HG02852 (cell line): ENCODE measurements around the gene MBOAT7.
"Not testable (repeated sequence)": the region's sequence is repeated elsewhere in the genome, so short reads cannot be mapped to it uniquely, and the experiment has no call there.

Source experiments
- ATAC-seq: cut with Tn5 transposase; IDR thresholded peaks from one replicate; pipeline ENCODE4 v1.9.1; 2021; ENCODE audit warnings: mild to moderate bottlenecking, moderate library complexity; ENCODE audit not compliant: unreplicated experiment

Gene MBOAT7

DNA sequence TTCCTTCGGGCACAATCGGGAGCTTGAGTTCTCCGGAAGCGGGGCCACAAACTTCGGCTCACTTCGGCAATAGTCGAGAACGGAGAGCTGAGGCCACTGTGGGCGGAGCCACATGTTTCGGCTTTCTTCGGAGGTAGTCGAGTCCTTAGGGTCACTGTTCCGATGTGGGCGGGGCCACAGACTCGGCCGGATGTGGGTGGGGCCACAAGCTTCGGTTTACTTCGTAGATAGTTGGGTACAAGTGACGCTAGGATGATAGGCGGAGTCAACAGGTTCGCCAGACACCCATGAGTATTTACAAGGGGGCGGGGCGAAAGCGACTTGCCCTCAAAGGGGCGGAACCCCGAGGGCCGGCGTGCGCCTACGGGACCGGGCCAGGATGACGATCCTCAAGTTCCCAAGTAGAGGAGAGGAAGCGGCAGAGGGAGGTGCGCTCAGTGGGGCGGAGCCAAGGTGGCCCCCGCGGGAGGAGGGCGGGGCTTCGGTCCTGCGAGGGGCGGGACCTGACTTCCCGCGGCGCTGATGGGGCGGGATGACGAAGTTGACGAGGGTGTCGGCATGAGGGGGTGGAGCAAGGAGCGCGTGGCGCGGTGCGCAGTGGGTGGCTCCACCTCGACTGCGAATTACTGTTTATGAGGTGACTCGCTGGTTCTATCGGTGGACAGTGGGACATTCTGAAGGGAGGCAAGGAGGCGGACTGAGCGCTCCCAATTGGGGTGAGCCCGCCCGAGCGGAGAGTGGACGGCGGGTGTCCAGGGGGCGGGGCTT, 539 bp upstream of the MBOAT7 start:
- ATAC-seq: peak; percentile 48

DNA sequence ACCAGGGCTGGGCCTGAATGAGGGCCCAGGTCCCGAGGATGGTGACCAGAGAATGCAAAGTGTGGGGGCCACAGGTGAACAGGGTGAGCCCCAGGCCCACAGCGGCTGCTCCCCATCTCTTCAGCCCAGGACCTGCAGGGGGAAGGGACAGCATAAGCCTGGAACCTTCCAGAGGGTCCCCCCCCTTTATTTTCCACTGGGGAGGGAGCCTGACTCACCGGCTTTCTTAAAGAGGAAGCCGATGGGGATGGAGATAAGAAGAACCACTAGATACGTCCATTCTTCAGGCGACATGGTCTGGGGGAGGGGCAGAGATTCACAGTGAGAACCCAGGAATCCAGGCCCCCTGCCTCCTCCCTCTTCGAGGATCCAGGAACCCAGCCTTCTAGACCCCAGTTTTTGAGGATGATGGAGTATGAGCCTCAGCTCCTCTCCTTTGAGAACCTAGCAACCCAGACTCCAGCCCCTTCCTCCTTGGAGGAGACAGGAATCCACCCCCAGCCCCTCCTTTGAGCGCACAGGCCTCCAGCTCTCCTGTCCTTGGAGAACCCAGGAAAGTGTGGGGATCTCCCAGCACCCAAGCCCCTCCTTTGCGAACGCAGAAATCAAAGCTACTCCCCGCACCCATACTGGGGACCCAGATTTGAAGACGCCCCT, 1.0 kb downstream of the MBOAT7 start:
- no peak for ATAC-seq

DNA sequence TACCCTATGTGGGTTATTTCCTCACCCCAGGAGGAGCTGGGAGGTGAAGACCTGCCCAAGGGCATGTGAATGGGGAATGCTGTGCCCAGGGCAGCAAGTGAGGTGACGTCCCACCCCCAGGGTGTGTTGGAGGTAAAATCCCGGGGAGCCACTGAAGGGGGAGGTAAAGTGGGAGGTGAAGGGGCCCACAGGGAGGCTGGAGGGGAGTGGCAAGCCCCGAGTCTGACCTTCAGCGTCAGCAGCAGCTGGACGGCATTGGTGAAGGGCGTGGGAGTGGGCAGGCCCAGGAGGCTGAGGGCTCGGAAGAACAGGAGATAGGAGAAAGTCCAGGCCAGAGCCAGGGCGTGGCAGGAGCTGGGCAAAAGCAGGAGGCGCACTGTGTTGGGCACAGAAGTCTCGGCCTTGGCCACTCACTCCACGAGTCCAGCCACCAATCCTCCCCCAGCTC, 2.4 kb downstream of the MBOAT7 start:
- ATAC-seq: no peak

DNA sequence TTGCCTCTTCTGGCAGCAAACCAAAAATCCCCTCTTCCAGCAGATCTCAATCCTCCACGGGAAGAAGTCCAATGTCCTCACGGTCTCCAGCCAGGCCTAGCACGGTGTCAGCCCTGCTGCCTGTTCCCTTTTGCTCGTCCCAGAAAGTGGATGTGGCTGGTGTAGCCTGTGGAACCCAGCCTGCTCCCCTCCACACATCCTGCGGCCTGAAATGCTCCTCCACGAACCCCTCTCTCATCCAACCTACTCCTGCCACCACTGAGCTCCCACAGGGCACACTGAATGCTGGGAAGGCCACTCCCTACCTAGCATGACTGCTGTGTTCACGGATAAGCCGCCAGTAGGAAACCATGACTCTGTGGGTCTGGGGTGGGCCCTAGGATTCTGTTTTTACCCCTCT, 3.0 kb downstream of the MBOAT7 start:
- ATAC-seq: no peak

DNA sequence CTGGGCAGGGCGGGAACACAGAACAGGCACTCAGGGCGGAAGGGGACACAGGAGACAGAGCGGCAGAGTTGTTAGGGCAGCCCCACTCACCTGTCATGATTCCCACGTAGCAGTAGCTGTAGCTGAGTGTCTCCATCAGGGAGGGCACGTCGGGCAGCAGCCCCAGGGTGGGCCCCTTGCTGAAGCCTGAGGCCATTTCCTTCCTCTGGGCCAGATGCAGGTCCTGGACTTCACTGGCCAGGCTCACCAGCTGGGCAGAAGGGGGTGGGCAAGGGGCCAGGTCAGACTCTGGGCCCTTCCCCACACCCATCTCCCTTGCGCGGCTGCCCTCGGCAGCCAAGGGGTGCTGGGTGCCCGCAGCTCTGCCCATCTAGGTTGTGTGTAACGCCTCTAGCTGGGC, 5.9 kb downstream of the MBOAT7 start:
- ATAC-seq: no peak

DNA sequence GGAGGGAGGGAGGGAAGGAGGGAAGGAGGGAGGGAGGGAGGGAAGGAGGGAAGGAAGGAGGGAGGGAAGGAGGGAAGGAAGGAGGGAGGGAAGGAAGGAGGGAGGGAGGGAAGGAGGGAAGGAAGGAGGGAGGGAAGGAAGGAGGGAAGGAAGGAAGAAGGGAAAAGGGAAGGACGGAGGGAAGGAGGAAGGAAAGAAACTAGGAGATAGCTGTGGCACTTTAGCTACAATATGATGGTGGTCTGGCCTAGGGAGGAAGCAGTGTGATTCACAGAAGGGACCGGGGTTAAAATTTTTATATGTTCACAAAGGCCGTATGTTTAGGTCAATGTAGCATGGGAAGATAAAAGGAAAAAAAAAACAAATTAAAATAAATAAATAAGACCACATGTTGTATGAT, 7.5 kb downstream of the MBOAT7 start:
- not testable (repeated sequence) for ATAC-seq

DNA sequence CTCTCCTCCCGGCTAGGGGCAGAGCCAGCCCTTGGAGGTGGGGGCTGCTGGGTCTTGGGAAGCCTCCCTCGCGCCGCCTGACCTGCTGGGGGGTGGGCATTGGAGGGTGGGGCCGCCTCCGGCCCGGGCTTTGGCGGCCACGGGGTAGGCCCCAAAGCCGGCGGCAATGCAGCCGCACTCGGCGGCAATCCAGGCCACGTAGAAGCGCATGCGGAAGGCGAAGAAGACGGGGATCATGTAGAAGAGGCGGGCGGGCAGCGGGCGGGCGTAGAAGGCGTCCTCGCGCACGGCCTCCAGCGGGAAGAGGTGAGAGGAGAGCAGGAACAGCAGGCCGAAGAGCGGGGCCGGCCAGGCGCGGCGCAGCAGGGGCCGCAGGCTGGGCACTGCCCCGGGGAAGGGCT, 8.7 kb downstream of the MBOAT7 start:
- ATAC-seq: no peak

DNA sequence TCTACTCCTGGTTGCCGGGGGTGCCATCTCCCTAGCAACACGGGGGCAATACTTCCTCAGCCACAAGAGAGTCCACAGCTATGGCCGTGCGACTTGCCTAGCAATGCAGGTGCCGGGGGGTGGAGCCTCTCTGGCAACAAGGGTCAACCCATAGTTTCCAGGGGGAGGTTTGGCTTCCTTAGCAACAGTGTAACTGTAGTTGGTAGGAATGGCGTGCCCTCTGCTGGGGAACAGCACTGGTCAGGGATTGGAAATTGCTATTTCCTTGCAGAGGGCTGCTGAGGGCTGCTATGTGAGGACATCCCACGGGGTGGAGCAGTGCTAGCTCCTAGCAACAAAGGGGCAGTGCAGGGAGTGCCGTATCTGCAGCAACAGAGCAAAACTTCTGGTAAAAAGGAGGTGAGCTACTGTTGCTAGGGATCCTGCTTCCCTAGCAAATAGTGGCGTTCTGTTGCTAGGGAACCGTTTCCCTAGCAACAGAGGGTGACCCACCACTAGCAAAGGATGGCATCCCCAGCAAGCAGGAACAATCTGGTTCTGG, 9.4 kb downstream of the MBOAT7 start:
- no peak for ATAC-seq

DNA sequence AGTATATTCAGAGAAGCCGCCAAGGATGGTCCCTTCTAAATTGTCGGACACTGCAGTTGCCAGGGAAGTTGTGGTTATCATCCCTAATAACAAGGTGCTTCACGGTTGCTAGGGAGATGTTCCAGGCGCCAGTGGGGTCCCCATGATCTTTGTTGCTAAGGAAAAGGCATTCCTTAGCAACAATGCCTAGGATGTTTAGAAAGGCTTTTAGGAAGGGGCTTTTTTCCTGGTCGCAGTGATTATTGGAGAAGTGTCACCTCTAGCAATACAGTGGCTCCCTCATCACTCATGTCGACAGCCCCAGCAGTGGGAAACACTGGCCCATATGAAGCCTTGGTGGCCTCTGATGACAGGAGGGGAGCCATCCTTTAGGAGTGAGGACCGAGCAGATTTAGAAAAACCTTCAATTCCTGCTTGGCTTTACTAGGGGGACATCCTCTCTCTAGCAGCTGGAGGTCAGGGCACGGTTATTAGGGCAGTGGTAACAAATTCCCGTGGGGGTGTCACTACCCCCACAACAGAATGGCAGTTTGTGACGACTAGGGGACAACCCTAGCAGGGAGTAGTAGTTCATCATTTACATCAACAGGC, 10.0 kb downstream of the MBOAT7 start:
- ATAC-seq: no peak

DNA sequence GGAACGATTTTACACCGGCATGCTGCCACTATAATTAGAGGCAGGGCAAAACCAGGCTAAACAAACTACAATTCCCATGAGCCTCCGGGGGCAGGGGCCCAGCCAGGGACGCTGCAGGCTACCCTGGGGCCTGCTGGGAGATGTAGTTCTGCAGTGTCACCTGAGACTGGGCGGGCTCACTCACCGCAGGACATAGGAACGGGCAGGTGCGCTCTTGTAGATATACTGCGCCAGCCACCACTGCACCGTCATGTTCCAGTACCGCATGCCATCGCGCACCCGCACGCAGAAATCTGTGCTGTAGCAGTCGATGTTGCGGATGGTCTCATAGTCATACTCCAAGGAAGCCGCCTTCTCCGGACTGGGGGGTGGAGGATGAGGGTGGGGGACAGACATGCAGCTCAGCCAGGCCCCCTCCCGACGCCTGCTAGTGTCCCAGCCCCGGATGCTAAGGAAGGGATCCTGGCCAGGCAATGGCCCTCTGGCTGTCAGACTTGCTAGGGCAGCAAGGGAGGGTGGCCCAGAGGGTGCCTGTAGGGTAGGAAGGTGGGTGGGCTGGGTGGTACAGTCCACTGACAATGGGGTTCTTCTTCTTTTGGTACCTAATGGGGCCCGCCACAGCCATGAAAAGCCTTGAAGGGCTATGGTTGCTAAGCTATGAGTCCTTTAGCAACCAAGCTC, 10.7 kb downstream of the MBOAT7 start:
- no peak for ATAC-seq

DNA sequence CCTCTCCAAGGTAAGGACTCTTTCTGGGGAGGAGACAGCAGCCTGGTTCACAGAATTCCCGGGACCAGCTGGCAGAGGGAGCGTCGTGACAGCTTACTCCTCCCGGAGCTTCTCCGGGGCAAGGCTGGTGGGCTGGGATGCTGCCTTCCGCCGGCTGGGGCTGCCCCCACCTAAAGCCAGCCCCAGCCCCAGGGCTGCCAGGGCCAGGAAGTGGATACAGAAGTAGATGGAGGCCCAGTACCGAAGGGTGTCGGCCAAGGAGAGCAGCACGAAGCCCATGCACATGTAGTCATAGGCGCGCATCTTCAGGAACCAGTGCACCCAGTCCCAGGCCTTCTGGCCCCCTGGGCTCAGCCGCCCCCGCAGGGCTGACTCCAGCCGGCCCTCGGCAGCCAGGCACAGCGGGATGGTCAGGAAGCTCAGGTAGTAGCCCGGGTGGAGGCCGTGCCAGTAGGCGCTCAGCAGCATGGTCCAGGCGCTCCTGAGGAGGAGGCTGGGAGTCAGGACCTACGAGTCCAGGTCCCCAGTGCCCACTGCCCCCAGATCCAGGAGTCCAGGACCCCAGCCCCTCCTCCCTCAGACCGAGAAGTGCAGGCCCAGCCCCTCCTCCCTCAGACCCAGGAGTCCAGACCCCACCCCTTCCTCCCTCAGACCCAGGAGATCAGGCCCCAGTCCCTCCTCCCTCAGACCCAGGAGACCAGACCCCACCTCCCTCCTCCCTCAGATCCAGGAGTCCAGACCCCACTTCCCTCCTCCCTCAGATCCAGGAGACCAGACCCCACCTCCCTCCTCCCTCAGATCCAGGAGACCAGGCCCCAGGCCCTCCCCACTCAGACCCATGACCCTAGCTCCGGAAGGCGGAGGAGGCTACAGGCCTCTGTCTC, 15.2 kb downstream of the MBOAT7 start:
- ATAC-seq: no peak

DNA sequence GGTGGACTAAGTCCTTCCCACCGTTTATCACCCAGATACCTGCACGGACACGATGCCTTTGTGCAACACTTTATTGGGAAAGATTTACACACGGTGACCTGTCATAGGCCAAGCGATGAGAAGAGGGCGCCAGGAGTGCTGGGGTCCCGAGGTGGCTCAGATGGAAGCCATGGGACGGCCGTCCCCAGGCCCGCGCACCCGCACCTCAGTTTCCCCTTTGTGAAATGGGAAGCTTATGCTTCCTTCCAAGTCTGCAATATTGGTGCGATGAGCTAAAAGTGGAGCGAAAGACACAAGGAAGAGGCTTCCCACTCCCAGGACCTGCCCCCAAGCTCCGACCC, 16.1 kb downstream of the MBOAT7 start:
- no peak for ATAC-seq

DNA sequence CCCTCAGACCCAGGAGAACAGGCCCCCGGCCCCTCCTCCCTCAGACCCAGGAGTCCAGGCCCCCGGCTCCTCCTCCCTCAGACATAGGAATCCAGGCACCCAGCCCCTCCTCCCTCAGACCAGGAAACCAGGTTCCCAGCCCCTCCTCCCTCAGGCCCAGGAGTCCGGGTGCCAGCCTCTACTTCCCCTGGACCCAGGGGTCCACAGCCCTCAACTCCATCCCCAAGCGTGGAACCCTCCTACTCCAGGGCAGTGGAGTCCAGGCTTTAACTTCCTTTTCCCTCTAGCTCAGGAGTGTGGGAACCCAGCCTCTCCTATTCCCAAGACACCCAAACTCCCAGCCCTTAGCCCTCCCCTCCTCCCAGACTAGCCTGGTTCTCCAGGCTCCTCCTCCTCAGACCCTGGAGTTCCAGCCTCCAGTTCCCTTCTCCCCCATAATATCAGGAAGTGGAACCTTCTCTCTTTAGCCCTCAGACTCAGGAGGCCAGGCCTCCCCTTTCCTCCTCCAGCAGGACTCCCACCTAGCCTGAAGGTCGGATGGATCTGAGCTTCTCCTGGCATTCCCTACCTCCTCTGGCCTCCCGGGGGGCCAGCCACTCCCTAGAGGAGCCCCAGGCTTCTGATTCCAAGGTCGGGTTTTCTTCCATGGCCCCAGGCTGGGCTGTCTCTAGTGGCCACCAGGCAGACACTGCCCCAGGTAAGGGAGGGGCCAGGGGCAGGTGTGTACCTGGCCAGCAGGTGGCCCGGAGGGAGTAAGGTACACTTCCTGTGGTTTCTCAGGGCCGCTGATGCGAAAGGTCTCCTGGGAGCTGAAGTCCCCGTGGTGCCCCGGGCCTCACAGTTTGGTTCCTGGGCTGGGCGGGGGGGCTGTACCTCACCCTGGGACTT, 16.7 kb downstream of the MBOAT7 start, which contains the start of gene TMC4:
TSS of gene TMC4 (minus strand) at position 690 of the 888 bp plus-strand sequence. CDS start at position 647, 43 bp downstream.
- no peak for ATAC-seq

DNA sequence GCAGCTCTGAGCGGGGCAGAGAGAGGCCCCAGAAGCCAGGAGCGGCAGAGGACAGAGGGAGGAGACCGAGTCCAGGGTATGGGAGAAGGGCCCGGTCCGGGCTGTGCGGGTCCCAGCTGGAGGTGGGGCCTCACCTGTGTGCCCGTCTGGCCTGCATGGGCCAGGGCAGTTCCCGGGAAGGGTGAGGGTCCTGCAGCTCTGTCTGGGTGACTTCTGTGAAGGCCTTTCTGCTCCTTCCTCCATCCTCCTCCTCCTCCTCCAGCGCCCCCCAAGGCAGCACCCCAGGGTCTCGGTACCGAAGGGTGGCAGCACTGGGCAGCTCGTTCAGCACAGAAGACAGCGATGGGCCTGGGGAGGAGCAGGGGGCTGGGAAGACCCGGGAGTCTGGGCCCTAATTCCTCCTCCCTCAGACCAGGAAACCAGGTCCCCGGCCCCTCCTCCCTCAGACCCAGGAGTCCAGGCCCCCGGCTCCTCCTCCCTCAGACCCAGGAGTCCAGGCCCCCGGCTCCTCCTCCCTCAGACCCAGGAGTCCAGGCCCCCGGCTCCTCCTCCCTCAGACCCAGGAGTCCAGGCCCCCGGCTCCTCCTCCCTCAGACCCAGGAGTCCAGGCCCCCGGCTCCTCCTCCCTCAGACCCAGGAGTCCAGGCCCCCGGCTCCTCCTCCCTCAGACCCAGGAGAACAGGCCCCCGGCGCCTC, 17.5 kb downstream of the MBOAT7 start:
- not testable (repeated sequence) for ATAC-seq

DNA sequence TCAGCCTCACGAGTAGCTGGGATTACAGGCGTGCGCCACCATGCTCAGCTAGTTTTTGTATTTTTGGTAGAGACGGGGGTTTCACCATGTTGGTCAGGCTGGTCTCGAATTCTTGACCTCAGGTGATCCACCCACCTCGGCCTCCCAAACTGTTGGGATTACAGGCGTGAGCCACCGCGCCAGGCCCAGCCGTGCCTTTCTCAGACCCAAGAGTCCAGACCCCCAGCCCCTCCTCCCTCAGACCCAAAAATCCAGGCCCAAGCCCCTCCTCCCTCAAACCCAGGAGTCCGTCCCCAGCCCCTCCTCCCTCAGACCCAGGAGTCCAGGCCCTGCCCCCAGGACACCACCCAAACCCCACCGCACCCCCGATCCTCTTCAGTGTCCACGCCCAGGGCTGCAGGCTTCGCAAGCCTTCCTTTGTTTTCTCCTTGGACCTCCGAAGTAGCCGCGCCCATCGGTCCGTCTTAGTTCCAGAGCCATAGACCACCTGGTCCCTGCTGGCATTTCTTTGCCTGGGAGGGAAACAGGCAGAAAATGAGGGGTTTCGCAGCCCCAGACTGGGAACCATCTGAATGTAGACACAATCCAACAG, 20.1 kb downstream of the MBOAT7 start:
- ATAC-seq: no peak

DNA sequence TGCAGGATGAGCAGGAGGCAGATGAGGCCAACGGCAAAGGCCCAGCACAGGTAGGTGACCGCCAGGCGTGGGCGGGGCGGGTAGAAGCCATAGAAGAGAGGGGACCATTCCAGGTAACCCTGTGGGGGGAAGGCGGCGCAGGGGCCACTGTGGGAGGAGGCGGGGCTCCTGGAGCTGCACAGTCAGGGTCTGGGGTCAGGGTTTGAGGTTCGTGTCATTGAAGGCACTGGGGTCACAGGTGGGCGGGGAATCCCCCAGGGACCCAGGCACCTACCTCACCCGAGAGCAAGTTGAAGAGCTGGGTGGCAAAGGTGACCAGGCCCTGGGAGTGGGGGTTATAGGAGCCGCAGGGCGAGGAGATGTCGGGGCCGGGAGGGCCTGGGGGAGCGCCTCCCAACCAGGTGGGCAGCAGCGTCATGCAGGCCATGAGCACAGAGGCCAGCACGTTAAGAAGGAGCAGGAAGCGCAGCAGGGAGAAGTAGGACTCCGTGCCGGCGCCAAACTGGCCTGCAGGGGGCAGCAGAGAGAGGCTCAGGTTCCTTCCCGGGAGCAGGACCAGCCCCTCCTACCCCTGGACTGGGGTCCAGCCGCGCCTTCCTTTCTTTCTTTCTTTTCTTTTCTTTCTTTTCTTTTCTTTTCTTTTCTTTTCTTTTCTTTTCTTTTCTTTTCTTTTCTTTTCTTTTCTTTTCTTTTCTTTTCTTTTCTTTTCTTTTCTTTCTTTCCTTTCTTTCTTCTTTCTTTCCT, 21.0 kb downstream of the MBOAT7 start:
- ATAC-seq: no peak

DNA sequence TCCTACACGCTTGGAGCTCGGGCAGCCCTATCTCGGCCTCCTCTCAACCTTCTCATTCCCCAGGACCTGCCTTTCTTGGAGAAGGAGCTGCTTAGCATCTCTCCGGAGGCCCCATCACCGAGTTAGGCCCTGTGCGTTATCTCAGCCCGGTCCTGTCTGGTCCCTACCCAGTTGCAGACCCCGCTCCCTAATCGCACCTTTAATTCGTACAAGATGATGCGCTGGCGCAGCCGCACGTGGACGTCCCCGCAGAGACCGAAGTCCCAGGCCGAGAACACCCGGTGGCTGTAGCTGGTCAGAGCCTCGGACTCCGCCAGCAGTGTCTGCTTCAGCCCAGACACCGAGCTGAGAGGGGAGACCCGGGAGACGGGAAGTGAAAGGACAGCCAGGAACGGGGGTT, 24.2 kb downstream of the MBOAT7 start:
- no peak for ATAC-seq
